HG02623 (cell line): ENCODE measurements around the gene DKKL1.
A peak's percentile ranks its signal among the peaks of the same experiment; 100 is the strongest.
"Not testable (repeated sequence)": the region's sequence is repeated elsewhere in the genome, so short reads cannot be mapped to it uniquely, and the experiment has no call there.

ENCODE experiments used
- ATAC-seq: cut with Tn5 transposase; IDR thresholded peaks from one replicate; pipeline ENCODE4 v1.9.1; 2021; ENCODE audit warnings: moderate library complexity; ENCODE audit not compliant: unreplicated experiment

DKKL1 gene

DNA sequence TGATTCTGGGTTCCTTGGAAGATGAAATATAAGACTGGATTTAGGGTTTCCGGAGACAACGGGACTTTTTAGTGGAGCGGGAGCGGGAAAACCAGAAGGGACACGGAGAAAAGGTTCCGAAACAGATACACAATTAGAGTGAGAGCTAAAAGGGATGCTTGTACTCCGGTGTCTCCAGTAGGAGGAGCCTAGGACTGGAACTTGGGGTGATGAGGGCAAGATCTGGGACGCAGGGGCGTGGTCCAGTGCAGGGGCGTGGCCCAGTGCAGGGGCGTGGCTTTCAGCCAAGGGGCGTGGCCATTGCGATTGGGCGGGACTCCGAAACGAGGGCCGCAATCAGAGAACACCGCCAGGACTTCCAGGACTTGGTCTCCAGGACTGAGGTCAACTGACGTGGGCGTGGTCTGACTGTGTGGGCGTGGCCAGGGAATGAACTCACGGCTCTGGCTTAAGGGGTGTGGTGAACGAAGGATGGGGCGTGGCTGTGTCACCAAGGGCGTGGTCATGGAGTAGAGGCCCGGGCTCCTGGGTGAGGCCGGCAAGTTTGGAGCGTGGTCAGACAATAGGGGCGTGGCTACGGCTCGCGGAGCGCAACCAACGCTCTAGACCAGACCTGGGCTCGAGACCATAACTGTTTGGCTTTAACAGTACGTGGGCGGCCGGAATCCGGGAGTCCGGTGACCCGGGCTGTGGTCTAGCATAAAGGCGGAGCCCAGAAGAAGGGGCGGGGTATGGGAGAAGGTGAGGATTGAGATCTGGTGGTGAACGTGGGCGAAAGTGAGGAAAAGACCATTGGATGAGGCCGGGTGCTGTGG, at the start of gene DKKL1:
Gene DKKL1, plus strand, starts transcription at position 610 of the 815 bp plus-strand sequence. Its CDS starts 122 bp downstream, at position 732.
- no peak for ATAC-seq

DNA sequence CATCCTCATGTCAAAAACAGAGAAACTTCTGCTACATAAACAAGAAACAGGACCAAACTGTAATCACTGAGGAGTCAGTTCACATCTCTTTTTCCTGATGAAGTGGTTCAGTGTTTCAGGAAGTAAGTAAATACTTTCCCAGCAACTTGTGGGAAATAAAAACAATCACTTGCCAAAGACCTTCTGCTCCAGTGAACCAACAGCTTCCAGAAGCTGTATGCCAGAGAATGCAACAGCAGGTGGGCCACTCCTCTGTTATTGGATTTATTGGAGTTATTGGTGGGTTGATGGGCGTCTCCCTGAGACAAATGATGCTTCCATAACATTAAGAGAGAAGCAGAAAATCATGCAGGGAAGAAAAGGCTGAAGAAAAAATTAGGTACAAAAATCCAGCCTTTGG, 48.6 kb upstream of the DKKL1 start:
- ATAC-seq: no peak

DNA sequence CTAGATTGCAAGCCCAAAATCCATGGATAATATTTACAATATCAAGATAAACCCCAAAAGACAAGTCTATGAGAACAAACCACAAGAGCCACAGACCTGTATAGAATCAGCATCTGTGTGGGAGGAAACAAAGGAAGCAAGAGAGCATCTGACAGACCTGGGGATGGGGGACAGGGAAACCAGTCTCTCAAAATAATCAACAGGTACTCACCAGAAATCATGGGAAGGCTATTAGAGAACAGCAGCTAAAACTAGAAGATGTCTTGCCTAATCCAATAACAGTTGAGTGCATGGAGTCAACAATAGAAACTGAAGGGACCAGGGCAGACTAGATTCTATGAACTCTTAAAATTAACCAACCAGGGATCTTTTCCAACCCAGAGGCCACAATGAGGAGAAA, 47.4 kb upstream of the DKKL1 start:
- ATAC-seq: no peak

DNA sequence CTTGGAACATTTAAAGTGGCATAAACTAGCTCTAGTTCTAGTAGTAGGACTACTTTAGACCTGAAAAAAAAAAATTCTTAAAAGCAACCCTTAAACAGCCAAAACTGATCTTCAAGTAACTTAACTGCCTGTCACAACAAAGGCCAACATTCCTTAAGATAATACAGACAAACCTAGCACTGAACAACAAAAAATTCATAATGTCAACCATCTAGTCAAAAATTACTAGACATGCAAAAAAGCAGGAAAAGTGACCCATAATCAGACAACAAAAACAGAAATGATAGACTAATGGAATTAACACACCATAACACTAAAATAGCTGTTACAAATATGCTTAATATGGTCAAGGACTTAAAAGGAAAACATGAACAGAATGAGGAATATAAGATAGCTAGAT, 45.4 kb upstream of the DKKL1 start:
- no peak for ATAC-seq

GRCh38 chr19:49324801-49325576, 38.7 kb upstream of the DKKL1 start, which contains the start of gene SLC6A16:
Gene SLC6A16 (minus strand): TSS chr19:49325191. CDS start chr19:49311347, 13,844 bp downstream.
- ATAC-seq: no peak

- not testable (repeated sequence) for ATAC-seq
Measured at GRCh38 chr19:49325756-49326155, 37.9 kb upstream of the DKKL1 start.

DNA sequence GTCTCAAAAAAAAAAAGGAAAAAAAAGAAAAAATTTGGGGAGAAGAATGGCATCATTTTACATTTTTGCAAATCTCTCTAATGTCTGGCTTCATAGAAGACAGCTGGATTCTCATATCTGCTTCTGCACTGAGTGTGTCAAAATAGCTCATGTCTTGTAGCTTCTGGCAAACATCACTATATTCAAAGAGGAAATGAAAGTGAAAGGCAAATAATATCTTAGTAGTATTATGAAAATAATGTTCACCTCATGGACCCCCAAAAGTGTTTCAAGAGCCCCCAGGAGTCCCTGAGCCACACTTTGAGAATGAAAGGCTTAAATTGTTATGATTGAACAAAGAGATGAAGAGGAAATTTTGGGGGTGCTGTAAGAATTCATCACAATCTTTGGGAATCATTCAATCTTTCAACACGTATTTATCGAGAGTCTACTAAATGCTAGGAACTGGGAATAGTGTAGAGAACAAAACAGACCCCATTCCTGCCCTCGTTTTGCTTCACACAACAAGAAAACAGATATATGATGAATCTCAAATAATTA, 37.4 kb upstream of the DKKL1 start:
- ATAC-seq: no peak

- no peak for ATAC-seq
Measured at GRCh38 chr19:49327878-49328544, 35.7 kb upstream of the DKKL1 start.

DNA sequence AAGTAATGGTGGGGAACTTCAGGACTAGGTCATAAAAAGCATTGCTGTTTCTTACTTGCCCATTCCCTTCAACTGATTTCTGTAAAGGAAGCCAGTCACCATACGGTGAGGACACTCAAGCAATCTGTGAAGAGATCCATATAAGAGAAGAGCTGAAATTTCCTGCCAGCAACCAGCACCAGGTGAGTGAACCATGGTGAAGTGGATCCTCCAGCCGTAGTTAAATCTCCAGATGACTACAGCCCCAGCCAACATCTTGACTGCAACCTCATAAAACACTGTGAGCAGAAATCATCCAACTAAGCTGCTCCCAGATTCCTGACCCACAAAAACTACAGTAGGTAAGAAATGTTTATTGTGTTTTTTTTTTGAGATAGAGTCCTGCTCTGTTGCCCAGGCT, 34.9 kb upstream of the DKKL1 start:
- no peak for ATAC-seq

DNA sequence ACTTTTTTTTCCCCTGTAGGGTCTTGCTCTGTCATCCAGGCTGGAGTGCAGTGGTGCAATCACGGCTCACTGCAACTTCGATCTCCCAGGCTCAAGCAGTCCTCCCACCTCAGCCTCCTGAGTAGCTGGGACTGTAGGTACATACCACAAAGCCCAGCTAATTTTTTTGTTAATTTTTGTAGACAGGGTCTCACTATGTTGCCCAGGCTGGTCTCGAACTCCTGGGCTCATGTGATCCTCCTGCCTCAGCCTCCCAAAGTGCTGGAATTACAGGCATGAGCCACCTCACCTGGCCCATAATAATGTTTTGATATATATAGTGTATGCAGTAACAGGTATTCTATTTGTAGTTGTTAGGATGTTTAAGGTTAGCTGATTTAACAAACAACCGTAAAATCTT, 32.5 kb upstream of the DKKL1 start:
- not testable (repeated sequence) for ATAC-seq

- peak; percentile 44 for ATAC-seq
Measured at GRCh38 chr19:49331616-49332055, 32.0 kb upstream of the DKKL1 start.

- not testable (repeated sequence) for ATAC-seq
Measured at GRCh38 chr19:49332691-49333417, 30.8 kb upstream of the DKKL1 start.

DNA sequence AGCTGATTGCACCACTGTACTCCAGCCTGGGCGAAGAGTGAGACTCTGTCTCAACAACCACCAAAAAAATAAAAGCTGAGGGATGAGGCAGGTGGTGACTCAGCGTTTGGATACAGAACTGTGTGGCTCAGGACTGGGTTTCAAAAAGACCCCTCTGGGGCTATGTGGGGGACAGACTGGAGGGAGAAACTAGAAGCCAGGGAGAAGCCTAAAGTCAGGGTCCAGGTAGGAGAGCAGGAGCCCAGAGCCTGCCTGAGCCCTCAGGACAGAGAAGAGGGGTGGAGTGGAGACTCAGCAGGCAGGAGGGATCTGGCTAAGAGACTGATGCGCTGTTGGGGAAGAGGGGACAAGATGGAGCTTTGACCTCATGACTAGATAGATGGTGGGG, 30.3 kb upstream of the DKKL1 start:
- no peak for ATAC-seq

- peak; percentile 36 for ATAC-seq
Measured at GRCh38 chr19:49333811-49334288, 29.8 kb upstream of the DKKL1 start.

- no peak for ATAC-seq
Measured at GRCh38 chr19:49335071-49335783, 28.4 kb upstream of the DKKL1 start, which contains the start of gene CD37. Gene CD37 (plus strand): TSS chr19:49335406. CDS start chr19:49335541, 135 bp downstream.

GRCh38 chr19:49335784-49336481, 27.7 kb upstream of the DKKL1 start:
- ATAC-seq: no peak

DNA sequence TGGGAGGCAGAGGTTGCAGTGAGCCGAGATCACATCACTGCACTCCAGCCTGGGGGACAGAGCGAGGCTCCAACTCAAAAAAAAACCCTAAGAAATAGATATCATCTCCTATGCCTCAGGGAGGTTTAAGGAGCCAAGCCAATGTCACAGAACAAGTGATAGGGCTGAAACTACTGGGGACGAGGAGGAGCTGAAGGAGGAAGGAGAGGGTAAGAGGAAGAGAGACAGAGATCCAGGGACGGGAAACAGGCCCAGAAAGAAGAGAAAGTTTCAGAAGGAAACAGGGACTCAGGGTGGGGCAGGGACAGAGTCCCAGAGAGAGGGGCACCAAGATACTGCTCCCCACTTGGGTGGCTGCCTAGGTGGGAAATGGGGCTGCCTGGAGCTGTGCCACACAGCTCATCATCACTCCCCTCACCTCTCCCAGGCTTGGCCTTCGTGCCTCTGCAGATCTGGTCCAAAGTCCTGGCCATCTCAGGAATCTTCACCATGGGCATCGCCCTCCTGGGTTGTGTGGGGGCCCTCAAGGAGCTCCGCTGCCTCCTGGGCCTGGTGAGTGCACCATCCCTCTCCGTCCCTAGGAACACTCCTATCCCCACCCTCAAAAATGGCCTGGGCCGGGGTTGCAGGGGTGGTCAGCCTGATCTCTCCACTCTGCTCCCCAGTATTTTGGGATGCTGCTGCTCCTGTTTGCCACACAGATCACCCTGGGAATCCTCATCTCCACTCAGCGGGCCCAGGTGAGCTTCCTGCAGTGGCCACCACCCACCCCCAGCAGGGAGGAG, 27.0 kb upstream of the DKKL1 start:
- no peak for ATAC-seq
